Activated B cell treated with CpG ODN at 0.5 μM for 24 hours (primary cell): Measurements from ENCODE around the gene DDX23. TPM values are rescaled to one million over a fixed set of nuclear protein-coding genes. Genes with fewer than 3 reads are reported as not detected.

Source experiments
- ATAC-seq: fragments of 200-7000 bp; cut with Tn5 transposase; one replicate; pipeline ENCODE4 v1.10.0; 2021; ENCODE audit warnings: low read depth, mild to moderate bottlenecking, moderate library complexity
- CTCF ChIA-PET: fragments of 350-600 bp; sonication (Branson Sonifier 250); formaldehyde crosslinking; loops from one replicate; lab custom pipeline; 2021; ENCODE audit warnings: antibody characterized with exemption; lab: Charles Lee
- POLR2A ChIA-PET: fragments of 350-600 bp; sonication (Branson Sonifier 250); formaldehyde crosslinking; loops from one replicate; lab custom pipeline; 2021; ENCODE audit warnings: antibody characterized with exemption; lab: Charles Lee
- DNase-seq: peaks from one replicate; pipeline ENCODE4 v3.0.0; 2022
- H3K27ac Mint-ChIP-seq: one replicate; pipeline ENCODE4 v1.8.0; 2020; ENCODE audit warnings: mixed read lengths
- H3K27me3 Mint-ChIP-seq: one replicate; pipeline ENCODE4 v1.8.0; 2021; ENCODE audit warnings: mixed read lengths
- H3K36me3 Mint-ChIP-seq: one replicate; pipeline ENCODE4 v1.8.0; 2021; ENCODE audit warnings: low read depth, mixed read lengths
- H3K4me1 Mint-ChIP-seq: one replicate; pipeline ENCODE4 v1.8.0; 2021; ENCODE audit warnings: mixed read lengths
- H3K4me3 Mint-ChIP-seq: one replicate; pipeline ENCODE4 v1.8.0; 2020; ENCODE audit warnings: mild to moderate bottlenecking, mixed read lengths
- H3K9me3 Mint-ChIP-seq: one replicate; pipeline ENCODE4 v1.8.0; 2020; ENCODE audit warnings: mixed read lengths
- CTCF ChIP-seq: fragments of 200-600 bp; IDR thresholded peaks from one replicate; pipeline ENCODE4 v1.8.0; 2022; ENCODE audit warnings: antibody characterized with exemption, mild to moderate bottlenecking
- intact Hi-C: fragments of 100-400 bp; cut with micrococcal nuclease; formaldehyde crosslinking; loops from one replicate; pipeline ENCODE4 v1.15.1; 2024
- total RNA-seq: library from RNA; stranded (reverse); gene quantifications from 2 replicates; pipeline ENCODE4 v1.2.3, GENCODE V29; 2022

The DDX23 gene
- total RNA-seq, 1 donor from 2014 or later = 116 TPM

DNA sequence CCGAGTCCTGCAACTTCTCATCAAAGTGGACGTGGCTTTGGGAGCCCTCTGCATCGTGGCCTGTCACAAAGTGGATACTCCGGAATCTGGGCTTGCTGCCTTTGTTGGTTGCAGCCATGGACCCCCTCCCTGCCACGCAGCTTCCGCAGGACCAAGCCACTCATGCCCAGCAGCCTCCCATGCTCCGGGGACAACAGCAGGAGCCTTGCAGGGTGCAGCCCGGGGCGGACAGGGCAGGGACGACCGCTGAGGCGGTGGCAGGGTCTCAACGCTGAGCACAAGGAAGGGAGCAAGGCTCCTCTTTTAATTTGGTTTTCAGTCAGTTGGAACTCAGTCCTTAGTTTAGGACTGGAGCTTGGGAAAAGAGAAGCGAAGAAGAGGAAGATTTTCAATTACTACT is 51.0 kb downstream of the DDX23 start:
- DNase-seq (no peak), ATAC-seq (no peak)
- Mint-ChIP-seq H3K36me3 (no peaks in the 10 kb centered on the region), H3K27ac (no peak overlapping the region), H3K4me1 (peaks cover 2% of the 10 kb centered on the region), H3K27me3 (peaks cover 7% of the 10 kb centered on the region), H3K9me3 (no peaks in the 10 kb centered on the region), H3K4me3 (no peak overlapping the region)
- no peak for TF ChIP-seq CTCF
- intact Hi-C loops = no loop called here
- CTCF ChIA-PET = interaction anchor here (1.7 kb wide), 1 partner anchor 48 kb away, joined by 8 read pairs; no protein-coding TSS in a partner anchor
- POLR2A ChIA-PET = no interaction called here

DNA sequence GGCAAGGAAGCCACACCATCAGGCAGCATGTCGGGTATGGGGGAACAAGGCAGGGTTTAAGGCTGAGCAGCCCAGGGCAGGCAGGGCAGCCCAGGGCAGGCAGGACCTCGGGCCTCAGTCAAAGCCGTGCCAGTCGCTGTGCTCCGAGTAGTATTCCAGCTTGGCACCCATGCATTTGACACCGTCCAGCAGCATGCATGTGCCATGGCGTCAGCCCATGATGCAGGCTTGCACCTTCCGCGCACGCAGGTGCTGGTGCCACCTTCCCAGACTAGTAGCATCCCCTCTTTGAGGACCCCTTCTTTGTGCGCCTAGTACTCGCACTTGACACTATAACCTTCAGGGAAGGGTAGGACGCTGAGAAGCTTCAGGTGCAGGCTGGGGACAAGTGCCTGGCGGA is 51.5 kb downstream of the DDX23 start:
- Mint-ChIP-seq H3K27ac (no peak overlapping the region), H3K36me3 (no peaks in the 10 kb centered on the region), H3K4me1 (peaks cover 6% of the 10 kb centered on the region), H3K4me3 (no peak overlapping the region), H3K27me3 (peaks cover 8% of the 10 kb centered on the region), H3K9me3 (no peaks in the 10 kb centered on the region)
- no peak for DNase-seq
- no peak for ATAC-seq
- intact Hi-C loops = no loop called here
- POLR2A ChIA-PET = interaction anchor here (1.4 kb wide), 1 partner anchor 15 kb away, joined by 3 read pairs; no protein-coding TSS in a partner anchor
- TF ChIP-seq CTCF = no peak
- CTCF ChIA-PET = interaction anchor here (1.7 kb wide), 1 partner anchor 47 kb away, joined by 8 read pairs; no protein-coding TSS in a partner anchor

GRCh38 chr12:48796976-48797375 is 55.0 kb downstream of the DDX23 start:
- Mint-ChIP-seq H3K27ac (no peak overlapping the region), H3K27me3 (peaks cover 12% of the 10 kb centered on the region), H3K4me3 (no peak overlapping the region), H3K4me1 (peaks cover 6% of the 10 kb centered on the region), H3K36me3 (no peaks in the 10 kb centered on the region), H3K9me3 (no peaks in the 10 kb centered on the region)
- intact Hi-C loops = no loop called here
- no peak for DNase-seq
- CTCF ChIA-PET = interaction anchor here (0.9 to 6.1 kb wide), 2 partner anchors 18 to 43 kb away, joined by 3 to 119 read pairs; no protein-coding TSS in a partner anchor
- POLR2A ChIA-PET = no interaction called here
- no peak for TF ChIP-seq CTCF
- ATAC-seq = no peak

- intact Hi-C loops = loop anchor here (1.0 to 2.0 kb wide), 2 partner anchors 43 to 253 kb away; no protein-coding TSS in a partner anchor
- Mint-ChIP-seq H3K27ac (no peak overlapping the region), H3K27me3 (peaks cover 7% of the 10 kb centered on the region), H3K4me1 (peaks cover 6% of the 10 kb centered on the region), H3K4me3 (no peak overlapping the region), H3K36me3 (no peaks in the 10 kb centered on the region), H3K9me3 (no peaks in the 10 kb centered on the region)
- POLR2A ChIA-PET = interaction anchor here (0.8 to 1.0 kb wide), 2 partner anchors 26 to 42 kb away, joined by 3 to 14 read pairs; no protein-coding TSS in a partner anchor
- ATAC-seq (peak; percentile 85), DNase-seq (peak; percentile 42)
- CTCF ChIA-PET = interaction anchor here (0.9 to 6.1 kb wide), 9 partner anchors 15 to 192 kb away, joined by 3 to 119 read pairs (median 4); no protein-coding TSS in a partner anchor
- TF ChIP-seq CTCF = peak; percentile 44
These were observed 56.2 kb downstream of the DDX23 start for GRCh38 chr12:48795550-48796455.

DNA sequence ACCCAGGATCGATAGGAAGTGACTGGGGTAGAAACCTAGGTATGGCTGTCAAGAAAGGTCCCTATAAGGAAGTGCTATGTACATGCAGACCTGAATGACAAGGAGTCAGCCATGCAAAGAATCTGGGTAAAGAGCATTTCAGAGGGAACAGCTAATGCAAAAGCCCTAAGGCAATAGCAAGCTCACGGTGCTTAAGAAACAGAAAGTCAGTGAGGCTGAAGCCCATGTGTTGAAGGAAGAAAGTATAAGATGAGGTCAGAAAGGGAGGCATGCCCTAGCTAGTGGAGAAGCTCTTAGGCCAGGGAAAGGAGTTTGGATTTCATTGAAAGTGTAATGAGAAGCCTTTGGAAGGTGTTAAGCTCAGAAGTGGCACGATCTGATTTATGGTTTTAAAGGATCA is 57.1 kb downstream of the DDX23 start:
- peaks cover 14% of the 10 kb centered on the region for H3K27me3 Mint-ChIP-seq
- POLR2A ChIA-PET = interaction anchor here (0.6 to 0.8 kb wide), 2 partner anchors 26 to 42 kb away, joined by 3 read pairs; no protein-coding TSS in a partner anchor
- peaks cover 10% of the 10 kb centered on the region for H3K4me1 Mint-ChIP-seq
- no peak for TF ChIP-seq CTCF
- CTCF ChIA-PET = interaction anchor here (0.6 to 6.1 kb wide), 11 partner anchors 16 to 201 kb away, joined by 3 to 119 read pairs (median 4); no protein-coding TSS in a partner anchor
- H3K36me3 Mint-ChIP-seq = no peaks in the 10 kb centered on the region
- H3K27ac Mint-ChIP-seq = no peak overlapping the region
- H3K9me3 Mint-ChIP-seq = no peaks in the 10 kb centered on the region
- no peak overlapping the region for H3K4me3 Mint-ChIP-seq
- no peak for ATAC-seq
- no peak for DNase-seq
- intact Hi-C loops = loop anchor here (1.0 to 2.0 kb wide), 2 partner anchors 42 to 252 kb away; no protein-coding TSS in a partner anchor
